Measurements from ENCODE around the gene MOSPD2.

MOSPD2 gene

DNA sequence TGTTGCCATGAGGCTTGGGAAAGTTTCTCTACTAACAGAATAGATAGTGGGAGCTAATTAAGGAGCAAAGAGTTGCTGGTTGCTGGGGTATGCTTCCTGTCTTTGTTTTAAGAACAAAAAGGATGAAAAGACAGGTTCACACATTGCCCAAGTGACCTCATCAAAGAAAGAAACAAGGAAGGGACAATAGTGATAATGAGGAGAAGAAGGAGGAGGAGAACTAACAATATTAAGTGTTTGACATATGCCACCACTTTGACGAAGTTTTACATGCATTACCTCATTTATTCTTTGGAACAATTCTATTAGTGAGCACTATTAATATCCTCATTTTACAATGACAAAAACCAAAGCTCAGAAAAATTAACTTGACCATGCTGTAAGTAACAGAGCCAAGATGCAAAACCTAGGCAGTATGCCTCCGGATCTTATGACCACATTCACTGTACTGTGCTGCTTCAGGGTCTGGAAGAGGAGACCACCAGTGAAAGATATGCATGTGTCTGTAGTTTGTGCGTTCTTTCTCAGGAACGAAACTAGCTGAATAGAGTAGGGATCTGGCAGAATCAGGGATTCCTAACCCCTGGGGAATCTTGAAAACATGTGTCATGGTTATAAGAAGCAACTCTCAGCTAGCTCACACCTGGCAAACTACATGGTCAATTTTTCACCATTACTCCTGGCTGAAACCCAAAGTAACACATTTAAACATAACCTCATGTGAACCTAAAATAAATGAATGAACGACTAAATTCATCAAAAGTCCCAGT is 83.8 kb downstream of the MOSPD2 start:
- DNase-seq (ENCODE audit: low read depth) = peak; percentile 55
- H3K4me3 ChIP-seq (ENCODE audit: low read length) = no peak overlapping the region
- TF ChIP-seq, protein P1, sequence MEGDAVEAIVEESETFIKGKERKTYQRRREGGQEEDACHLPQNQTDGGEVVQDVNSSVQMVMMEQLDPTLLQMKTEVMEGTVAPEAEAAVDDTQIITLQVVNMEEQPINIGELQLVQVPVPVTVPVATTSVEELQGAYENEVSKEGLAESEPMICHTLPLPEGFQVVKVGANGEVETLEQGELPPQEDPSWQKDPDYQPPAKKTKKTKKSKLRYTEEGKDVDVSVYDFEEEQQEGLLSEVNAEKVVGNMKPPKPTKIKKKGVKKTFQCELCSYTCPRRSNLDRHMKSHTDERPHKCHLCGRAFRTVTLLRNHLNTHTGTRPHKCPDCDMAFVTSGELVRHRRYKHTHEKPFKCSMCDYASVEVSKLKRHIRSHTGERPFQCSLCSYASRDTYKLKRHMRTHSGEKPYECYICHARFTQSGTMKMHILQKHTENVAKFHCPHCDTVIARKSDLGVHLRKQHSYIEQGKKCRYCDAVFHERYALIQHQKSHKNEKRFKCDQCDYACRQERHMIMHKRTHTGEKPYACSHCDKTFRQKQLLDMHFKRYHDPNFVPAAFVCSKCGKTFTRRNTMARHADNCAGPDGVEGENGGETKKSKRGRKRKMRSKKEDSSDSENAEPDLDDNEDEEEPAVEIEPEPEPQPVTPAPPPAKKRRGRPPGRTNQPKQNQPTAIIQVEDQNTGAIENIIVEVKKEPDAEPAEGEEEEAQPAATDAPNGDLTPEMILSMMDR (conservative IDR thresholded peaks at IDR 0.05; ENCODE audit: low read length) = no peak

DNA sequence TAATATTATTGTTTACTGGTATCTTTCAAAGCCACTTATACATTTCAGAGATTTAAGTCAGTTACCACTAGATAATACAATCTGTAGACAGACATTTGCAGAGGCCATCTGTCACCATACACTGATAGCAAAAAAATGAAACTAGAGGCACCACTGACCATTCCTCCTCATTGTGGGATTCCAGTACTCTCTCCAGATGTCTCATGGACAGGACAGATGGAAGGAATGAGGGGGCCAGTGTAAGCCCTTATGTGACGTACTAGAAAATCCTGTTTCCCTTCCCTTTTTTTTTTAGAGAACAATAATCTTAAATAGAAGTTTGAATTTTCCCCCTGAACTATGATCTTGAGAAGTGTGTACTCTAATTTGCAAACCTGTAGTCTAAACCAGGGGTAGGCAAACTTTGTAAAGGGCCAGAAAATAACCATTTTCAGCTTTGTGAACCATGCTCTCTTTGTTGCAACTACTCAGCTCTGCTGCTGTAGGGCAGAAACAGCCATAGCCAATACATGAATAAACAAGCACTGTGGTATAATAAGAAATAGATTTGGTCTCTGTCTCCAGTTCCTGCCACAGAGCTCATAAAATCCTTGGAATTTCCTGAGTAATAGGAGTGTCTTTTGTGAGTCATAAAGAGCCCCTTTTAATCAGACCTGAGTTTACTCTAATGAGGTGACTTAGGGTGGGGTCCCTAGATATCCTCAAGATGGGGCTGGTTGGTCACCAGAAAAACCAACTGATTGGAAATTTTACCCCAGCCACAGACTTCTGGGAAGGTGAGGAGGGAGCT is 90.4 kb downstream of the MOSPD2 start:
- no peak overlapping the region for H3K4me3 ChIP-seq (ENCODE audit: low read length)
- DNase-seq (ENCODE audit: low read depth) = peak; percentile 65
- TF ChIP-seq, protein P1 (conservative IDR thresholded peaks at IDR 0.05; ENCODE audit: low read length) = no peak

DNA sequence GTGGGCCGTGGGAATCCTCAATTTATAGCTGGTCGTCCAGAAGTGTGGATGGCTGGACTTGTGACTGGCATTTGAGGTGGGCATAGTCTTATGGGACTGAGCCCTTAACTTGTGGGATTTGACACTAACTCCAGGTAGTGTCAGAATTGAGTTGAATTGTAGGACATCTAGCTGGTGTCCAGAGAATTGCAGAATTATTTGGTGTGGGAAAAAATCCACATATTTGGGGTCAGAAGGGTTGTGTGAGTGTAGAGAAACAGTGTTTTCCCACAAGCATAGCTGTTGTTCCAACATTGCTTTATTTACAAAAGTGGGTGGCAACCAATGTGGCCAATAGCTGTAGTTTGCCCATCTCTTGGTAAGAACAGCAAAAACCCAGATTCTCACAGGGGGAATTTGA is 91.3 kb downstream of the MOSPD2 start:
- peak; percentile 67 for DNase-seq (ENCODE audit: low read depth)
- TF ChIP-seq, protein P1 (conservative IDR thresholded peaks at IDR 0.05; ENCODE audit: low read length) = peak; percentile 37
- no peak overlapping the region for H3K4me3 ChIP-seq (ENCODE audit: low read length)

All from AG10803 (cell line).